KG1 (cell line): ENCODE measurements around the gene TADA3.

Experiments
- DNase-seq: peaks from one replicate; lab custom pipeline; 2025; lab: John Stamatoyannopoulos, UW

Gene TADA3

GRCh38 chr3:9792405-9793160 lies at the start of gene TADA3, which contains the start of gene ARPC4:
TSS of gene TADA3 (minus strand) at chr3:9792473. CDS start at chr3:9791466, 1,007 bp downstream.
TSS of gene ARPC4 (plus strand) at chr3:9793082. CDS start at chr3:9793122, 40 bp downstream.
- DNase-seq = peak; percentile 95

- no peak for DNase-seq
Measured at GRCh38 chr3:9841015-9841414, 48.7 kb upstream of the TADA3 start.

GRCh38 chr3:9838856-9839255 lies 46.6 kb upstream of the TADA3 start:
- no peak for DNase-seq

GRCh38 chr3:9837701-9838582 lies 45.7 kb upstream of the TADA3 start:
- DNase-seq = no peak

- no peak for DNase-seq
Measured at GRCh38 chr3:9834520-9835380, 42.5 kb upstream of the TADA3 start.

- DNase-seq = no peak
Measured at GRCh38 chr3:9833078-9833477, 40.8 kb upstream of the TADA3 start.

GRCh38 chr3:9831253-9831652 lies 39.0 kb upstream of the TADA3 start:
- no peak for DNase-seq

GRCh38 chr3:9828801-9829755 lies 36.8 kb upstream of the TADA3 start:
- DNase-seq = no peak

- DNase-seq = no peak
Measured at GRCh38 chr3:9826815-9827573, 34.7 kb upstream of the TADA3 start.

GRCh38 chr3:9825451-9826040 lies 33.3 kb upstream of the TADA3 start:
- DNase-seq = no peak

GRCh38 chr3:9820946-9821345 lies 28.7 kb upstream of the TADA3 start:
- no peak for DNase-seq

GRCh38 chr3:9820543-9820942 lies 28.3 kb upstream of the TADA3 start:
- no peak for DNase-seq

- DNase-seq = no peak
Measured at GRCh38 chr3:9818666-9819335, 26.5 kb upstream of the TADA3 start.

GRCh38 chr3:9817436-9817835 lies 25.2 kb upstream of the TADA3 start:
- DNase-seq = no peak

- DNase-seq = no peak
Measured at GRCh38 chr3:9815986-9816385, 23.7 kb upstream of the TADA3 start.

- no peak for DNase-seq
Measured at GRCh38 chr3:9812870-9813483, 20.7 kb upstream of the TADA3 start.

- DNase-seq = no peak
Measured at GRCh38 chr3:9810846-9811245, 18.6 kb upstream of the TADA3 start.

GRCh38 chr3:9810433-9810770 lies 18.1 kb upstream of the TADA3 start:
- DNase-seq = no peak
